ENCODE results near the gene CMBL.
"Not testable (repeated sequence)": the region's sequence is repeated elsewhere in the genome, so short reads cannot be mapped to it uniquely, and the experiment has no call there.

CMBL gene

DNA sequence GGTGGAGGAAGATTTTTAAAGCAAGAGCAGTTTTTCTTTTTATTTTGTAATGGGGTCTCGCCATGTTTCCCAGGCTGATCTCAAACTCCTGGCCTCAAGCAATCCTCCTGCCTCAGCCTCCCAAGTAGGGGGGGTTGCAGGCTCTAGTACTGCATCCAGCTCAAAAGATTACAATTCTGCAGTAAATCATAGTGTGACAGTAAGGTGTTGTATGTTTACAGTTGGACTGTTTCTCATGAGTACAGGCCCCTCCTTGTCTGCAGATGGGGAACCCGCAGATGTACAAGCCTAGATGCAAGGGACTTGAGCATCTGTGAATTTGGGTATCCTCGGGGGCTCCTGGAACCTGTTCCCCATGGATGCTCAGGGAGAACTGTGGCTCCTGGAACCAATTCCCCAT is 54.3 kb downstream of the CMBL start:
- DNase-seq = no peak

DNA sequence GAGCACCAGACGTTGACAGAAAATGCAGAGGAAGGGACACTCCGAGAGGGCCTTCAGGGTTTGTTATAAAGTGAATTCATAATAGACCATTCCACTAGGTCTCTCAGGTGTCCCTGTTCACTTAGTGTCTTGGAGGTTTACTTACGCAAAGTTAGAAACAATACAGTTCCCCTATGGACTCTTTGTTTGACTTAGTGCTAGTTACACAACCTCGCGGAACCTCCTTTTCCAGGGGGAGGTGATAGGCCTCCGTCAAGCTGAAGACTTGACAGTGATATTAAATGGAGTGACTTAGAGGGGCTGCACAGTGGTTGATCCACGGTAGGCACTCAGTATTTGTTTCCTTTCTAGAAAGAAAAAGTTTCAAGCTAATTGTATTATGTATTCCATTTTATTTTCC is 56.3 kb downstream of the CMBL start:
- no peak for DNase-seq

DNA sequence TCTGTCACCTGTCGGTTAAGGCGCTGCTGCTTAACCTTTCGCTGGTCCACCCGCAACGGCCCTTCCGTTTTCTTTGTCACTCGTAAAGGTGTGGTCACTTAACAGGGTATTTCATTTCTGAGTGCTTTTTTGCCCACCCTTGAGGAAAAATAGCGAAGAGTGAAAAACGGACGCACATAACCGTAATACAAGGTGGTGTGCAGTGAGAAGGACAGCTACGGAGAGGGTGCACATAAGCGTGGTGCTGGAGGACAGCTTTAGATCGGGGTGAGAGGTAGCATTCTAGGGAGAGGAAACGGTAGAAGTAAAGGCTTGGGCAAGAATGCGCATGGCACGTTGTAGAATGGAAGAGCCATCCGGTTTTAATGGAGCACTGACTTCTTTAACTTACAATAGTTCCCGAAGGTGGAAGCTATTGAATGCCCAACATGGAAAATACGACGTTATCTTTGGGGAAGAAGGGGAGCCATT is 56.9 kb downstream of the CMBL start:
- DNase-seq = no peak

DNA sequence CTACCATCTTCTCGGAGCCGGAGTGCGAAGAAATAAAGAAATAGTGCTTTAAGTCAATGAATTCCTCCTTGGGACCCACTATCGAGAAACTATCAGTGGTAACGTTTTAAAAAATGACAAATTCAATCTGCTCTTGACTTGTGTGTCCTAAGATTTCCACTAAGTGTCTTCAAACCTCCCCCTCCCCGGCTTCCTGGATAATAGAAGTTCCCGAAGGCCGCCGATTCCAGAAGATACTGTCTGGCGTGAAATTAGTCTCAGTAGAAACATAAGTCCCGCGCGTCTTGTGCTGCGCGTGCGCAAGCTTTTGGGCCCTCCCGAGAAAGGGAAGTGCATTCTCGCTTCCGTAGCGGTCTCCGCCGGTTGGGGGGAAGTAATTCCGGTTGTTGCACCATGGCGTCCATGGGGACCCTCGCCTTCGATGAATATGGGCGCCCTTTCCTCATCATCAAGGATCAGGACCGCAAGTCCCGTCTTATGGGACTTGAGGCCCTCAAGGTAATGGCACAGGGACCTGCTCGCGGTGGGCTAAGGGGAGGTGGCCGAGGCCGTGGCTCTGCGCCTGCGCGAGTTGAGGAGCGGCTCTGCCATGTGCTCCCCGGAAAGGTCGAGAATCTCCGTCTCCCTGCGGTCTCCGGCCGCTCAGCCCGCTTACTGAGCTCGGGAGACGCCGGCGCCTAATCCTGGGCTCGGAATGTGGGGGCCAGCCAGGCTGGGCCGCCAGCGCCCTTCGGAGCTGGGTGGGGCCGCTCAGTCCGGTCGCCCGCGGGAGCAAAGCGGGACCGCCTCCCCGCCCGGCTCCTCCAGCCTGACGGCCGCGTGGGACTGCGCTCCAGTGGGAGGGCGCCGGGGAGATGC is 57.5 kb downstream of the CMBL start, which contains the start of gene CCT5:
Gene CCT5 (plus strand): TSS at position 333 of the 858 bp plus-strand sequence. CDS start 61 bp downstream, at position 394.
- DNase-seq = peak; percentile 99

DNA sequence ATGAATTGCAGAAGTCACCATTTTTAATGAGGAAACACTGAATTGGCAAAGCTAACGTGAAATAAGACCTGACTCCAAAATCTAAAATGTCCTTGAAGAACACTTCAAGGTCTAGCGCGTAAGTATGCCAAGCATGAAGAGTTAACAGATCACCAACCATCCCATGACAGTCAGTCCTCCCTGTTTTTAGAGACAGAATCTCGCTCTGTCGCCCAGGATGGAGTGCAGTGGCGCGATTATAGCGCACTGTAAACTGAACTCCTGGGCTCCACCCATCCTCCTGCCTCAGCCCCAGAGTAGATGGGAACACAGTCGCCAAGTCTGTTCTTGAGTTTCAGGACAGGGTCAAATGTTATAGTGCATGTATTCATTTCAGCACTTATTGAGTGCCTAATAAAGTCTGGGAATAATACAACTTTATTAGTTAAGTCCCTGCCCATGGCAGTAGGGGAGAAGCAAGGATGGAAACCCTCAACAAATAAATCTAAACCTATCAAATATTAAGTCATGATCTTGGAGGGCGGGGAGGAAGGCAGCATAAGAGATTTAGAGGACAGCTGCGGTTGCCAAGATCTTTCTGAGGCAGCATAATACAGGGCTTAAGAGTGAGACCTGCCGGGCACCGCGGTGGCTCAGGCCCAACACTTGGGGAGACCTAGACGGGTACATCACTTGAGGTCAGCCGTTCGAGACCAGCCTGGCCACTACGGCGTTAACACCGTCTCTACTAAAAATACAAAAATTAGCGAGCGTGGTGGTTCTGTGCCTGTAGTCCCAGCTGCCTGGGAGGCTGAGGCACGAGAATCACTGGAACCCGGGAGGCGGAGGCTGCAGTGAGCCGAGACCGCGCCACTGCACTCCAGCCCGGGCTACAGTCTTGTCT is 59.1 kb downstream of the CMBL start:
- DNase-seq = no peak

DNA sequence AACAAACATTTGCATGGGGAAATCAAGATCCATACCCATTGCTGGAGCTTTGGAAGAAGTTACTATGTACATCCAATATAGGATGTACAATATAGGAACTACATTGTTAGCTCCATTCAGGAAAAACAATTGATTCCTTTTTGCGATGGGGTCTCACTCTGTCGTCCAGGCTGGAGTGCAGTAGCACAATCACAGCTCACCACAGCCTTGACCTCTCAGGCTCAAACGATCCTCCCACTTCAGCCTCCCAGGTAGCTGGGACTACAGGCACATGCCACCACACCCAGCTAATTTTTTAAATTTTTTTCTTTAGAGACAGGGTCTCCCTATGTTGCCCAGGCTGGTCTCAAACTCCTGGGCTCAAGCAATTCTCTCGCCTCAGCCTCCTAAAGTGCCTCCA is 60.5 kb downstream of the CMBL start:
- not testable (repeated sequence) for DNase-seq

DNA sequence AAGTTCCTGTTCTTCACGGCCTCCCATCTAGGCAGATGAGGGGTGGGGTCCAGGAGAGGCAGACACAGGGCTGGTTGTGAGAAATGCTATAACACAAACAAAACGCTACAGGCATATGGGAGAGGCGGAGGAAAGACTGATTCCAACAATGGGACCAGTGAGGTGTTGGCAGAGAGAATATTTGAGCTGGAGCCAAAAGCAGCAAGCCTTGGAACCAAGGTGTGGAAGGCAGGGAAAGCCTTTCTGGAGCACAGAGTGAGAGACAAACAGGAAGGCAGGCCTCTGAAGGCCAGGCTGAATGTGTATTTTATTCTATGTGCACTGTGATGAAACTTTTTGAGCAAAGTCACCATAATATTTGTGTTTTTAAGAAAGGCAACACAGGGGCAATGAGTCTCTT is 60.9 kb downstream of the CMBL start:
- DNase-seq = no peak

DNA sequence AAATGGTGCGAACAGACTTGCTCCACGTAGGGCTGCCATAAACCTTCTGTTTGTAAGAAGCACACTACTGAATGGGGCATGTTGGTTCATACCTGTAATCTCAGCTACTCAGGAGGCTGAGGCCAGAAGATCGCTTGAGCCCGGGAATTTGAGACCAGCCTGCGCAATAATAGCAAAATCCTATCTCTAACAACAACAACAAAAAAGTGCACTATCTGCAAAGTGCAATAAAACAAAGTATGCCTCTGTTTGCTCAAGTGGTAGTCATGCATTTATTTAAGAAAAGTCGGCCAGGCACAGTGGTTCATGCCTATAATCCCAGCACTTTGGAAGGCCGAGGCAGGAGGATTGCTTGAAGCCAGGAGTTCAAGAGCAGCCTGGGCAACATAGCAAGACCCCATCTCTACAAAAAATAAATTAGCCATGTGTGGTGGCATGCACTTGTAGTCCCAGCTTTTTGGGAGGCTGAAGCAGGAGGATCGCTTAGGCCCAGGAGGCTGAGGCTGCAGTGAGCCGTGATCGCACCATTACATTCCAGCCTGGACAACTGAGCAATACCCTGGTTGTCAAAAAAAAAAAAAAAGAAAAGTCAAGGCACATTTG is 63.3 kb downstream of the CMBL start:
- DNase-seq = no peak

DNA sequence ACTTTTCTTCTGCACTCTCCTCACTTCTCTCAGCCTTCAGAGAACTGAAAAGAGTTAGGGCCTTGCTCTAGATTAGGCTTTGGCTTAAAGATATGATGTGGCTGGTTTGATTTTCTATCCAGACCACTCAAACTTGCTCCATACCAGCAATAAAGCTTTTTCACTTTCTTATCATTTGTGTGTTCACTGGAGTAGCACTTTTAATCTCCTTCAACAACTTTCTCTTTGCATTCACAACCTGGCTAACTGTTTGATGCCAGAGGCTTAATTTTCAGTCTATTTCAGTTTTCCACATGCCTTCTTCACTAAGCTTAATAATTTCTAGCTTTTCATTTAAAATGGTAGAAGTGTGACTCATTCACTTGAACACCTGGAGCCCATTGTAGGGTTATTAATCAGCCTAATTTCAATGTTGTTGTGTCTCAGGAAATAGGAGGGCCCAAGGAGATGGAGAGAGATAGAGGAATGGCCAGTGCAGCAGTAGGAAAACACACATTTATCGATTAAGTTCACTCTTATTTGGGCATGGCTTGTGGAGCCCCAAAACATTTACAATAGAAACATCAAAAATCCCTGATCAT is 64.0 kb downstream of the CMBL start:
- DNase-seq = no peak

DNA sequence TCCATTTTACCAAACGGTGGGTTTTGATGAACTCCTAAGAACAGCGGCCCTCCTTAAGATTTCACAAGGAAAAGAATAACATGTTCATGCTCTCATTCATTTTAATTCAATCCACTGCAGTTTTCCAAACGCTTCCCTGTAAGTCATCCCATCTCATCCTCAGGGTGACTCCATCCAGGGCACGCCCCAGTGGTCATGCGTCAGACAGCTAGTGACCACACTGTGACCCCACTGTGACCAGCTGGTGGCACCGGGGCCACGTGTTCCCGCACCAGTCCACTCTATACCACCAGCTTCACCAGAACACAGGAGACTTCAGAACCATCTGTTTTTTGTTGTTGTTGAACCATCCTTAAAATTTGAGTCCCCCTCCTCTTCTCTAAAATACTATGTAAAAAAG is 72.4 kb downstream of the CMBL start:
- no peak for DNase-seq

DNA sequence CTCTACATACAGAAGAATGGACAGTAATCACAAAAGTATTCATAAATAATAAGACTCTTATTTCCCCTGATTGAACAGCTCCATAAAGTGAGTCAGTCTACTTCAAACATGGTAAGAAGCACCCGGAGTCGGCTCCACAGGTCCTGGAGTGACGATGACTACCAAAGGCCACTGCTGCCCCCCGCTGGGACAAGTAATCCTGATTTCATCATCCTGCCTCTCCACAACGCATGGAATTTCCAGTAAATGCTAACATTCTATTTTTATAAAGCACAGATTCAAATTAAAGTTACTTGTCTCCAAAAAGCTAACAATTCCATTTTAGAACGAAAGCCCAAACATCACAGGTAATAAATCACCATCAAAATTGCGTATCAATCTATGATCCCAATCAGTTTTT is 74.2 kb downstream of the CMBL start:
- DNase-seq = no peak

DNA sequence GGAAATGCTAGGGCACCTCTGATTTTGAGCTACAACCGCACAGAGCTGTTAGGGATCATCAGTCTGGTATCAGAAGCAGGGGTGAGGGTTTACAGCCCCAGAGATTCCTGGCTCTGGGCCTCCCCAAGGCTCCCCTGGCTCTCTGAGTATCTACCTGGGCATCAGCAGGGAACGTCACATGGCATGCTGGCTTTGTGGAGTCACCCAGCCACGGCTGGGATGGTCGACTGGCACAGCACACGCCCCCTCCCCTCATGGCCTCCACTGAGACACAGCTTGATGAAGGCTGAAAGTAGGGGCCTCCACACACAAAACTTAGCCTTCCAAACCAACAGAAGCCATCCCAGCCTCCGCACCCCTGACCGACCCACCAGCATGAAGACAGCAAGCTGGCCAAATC is 74.7 kb downstream of the CMBL start:
- no peak for DNase-seq

DNA sequence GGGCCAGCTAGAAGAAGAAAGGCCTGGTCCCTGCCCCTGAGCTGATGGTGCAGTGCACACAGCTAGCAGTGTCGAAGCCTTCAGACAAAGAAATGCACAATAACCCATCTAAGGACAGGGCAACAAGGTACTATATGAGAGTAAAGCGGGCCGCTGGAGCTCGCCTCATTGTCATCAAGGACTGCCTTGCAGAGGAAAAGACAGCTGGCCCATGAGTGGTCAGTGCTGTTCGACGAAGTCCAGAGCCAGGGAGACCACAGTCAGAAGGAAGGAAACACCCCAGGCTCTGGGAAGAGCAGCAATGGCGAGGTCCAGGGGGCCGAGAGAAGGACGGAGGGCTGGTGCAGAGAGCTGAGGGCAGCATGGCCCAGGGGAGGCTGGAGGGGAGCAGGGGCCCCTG is 75.3 kb downstream of the CMBL start:
- DNase-seq = no peak

DNA sequence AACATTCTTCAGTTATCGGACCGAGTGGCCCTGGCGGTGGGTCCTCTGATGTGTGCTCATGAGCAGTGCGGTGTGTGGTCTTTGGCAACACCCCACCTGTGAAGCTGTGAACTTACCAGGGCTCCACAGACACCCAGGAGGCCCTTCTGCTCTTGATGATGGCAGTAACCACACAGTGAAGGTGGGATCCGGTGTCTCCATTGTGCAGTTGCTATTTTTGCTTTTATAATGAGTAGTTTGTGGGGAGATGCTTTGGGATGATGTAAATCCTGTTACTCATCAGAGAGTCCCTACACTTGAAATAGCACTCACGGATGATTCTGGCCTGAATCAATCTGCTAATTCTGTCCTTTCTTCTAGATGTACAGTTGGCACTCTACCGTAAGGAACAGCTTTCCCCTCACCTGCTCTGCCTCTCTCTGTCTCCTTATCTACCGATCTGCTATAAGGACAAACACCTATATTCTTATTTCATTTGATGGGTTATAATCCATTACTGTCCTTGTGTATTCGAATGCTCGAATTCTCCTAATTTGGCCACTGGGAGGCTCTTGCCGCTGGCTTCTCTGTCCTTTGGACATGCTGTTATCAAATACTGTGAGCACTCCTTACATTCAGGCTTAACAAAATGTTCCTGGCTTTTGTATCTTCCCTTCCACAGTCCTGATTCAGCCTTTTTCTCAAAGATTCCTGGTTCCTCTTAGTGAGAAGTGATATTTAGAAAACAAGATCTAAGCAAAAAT is 78.2 kb downstream of the CMBL start:
- no peak for DNase-seq

DNA sequence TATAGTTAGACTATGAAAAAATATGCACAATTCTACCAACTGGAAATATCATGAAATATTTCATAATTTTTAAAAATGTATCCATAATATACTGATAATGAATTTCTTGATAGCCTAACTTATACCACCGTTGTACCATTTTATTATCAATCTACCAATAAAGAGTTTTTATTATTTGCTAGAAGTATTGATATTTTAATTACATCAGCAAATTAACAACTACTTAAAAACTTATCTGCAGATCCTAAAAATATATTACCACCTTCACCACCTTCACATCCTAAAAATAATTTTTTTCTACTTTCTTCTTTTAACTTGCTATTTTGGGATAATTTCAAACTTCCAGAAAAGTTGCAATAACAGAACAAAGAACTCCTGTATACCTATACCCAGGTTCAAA is 79.4 kb downstream of the CMBL start:
- no peak for DNase-seq
